Measurements from ENCODE around the gene CADM2.
"Not testable (repeated sequence)": the region's sequence is repeated elsewhere in the genome, so short reads cannot be mapped to it uniquely, and the experiment has no call there.

Gene CADM2

DNA sequence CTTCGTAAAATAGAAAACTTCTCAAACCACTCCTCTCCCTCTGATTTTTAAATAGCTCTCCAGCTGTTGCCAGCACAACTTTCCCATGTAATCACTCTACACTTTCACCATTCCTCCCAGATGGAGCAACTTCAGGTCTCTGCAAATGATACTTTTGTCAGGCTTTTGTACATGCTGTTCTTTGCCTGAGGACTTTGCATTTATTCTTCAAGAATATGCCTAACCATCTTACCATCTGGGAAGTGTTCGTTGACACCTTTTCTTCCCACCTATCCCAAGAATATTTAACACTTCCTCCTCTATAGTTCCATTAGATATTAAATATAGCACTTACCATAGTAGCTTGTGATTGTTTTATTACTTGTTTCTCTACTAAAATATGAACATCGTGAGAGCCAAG, 703.7 kb downstream of the CADM2 start:
- TF ChIP-seq POLR2AphosphoS5 (IDR thresholded peaks at IDR 0.05; ENCODE audit: low read depth, low read length) (no peak), POLR2A (IDR thresholded peaks at IDR 0.05; ENCODE audit: low read depth, low read length) (no peak), TAF1 (IDR thresholded peaks at IDR 0.05; ENCODE audit: borderline replicate concordance, low read depth, low read length) (no peak)
- no peak for DNase-seq (ENCODE audit: insufficient read length)
- FAIRE-seq, result no peak

DNA sequence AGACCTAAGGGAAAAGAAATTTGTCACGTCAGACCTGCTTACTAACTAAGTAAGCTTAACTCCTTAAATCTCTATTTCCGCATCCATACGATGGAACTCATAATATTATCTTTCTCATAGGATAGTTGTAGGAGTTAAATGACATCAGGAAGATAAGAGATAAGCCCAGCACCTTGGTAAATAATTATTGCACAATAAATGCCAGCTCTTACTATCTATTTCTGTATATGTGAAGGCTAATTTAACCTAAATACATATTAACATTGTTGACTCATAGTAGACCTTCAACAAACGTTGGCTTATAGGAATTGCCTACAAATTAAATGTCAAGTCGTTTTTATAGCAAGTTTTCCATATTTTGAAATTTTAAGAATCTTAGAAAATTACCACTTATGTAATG, 709.0 kb downstream of the CADM2 start:
- FAIRE-seq (no peak), DNase-seq (ENCODE audit: insufficient read length) (no peak)
- TF ChIP-seq TAF1 (IDR thresholded peaks at IDR 0.05; ENCODE audit: borderline replicate concordance, low read depth, low read length), result no peak
- no peak for TF ChIP-seq POLR2AphosphoS5 (IDR thresholded peaks at IDR 0.05; ENCODE audit: low read depth, low read length)
- TF ChIP-seq POLR2A (IDR thresholded peaks at IDR 0.05; ENCODE audit: low read depth, low read length), result no peak

DNA sequence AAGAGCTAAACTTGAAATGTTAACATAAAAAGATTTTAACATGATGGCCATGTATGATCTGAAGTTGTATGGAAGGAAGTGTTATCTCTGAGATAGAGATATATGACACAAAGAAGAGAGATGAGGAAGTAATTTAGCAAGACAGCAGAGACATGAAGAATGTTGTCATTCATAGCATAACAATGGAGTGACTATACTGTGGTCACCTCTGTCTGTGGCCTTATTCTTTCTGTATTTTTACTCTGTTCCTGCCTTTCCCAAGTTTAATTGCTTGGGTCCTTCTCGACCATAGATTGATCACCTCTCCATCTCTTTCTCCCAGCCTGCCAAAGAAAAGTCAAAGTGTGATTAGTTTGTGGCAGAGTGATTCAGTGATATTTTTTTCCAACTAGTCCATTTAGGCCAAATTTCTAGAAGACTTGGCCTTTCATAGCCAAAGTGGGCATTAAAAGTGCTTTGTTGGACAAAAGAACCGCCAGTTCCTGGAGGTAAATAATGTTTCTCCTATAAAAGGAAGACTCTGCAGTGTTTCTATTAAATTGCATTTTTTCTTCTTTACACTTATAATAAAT, 711.9 kb downstream of the CADM2 start:
- TF ChIP-seq TAF1 (IDR thresholded peaks at IDR 0.05; ENCODE audit: borderline replicate concordance, low read depth, low read length) (no peak), POLR2A (IDR thresholded peaks at IDR 0.05; ENCODE audit: low read depth, low read length) (no peak), POLR2AphosphoS5 (IDR thresholded peaks at IDR 0.05; ENCODE audit: low read depth, low read length) (no peak)
- FAIRE-seq (no peak), DNase-seq (ENCODE audit: insufficient read length) (no peak)

DNA sequence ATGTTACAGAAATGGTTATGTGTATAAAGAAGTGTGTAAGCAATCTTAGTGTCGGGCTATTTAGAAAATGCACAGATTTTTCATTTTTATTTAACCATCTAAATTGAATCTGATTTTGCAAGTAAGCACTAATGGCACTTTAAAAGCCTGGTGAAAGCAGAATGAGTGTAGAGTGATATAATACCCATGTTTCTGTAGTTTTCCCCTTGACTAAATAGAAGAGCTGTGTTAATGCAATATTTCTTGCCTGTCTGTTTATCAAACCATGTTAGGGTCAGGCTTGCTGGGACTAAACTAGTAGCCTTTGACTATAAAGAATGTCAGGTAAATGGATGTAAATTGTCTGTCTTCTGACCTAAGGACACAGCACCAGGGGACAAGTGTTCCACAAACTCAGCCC, 714.0 kb downstream of the CADM2 start:
- TF ChIP-seq TAF1 (IDR thresholded peaks at IDR 0.05; ENCODE audit: borderline replicate concordance, low read depth, low read length) (no peak), POLR2A (IDR thresholded peaks at IDR 0.05; ENCODE audit: low read depth, low read length) (no peak), POLR2AphosphoS5 (IDR thresholded peaks at IDR 0.05; ENCODE audit: low read depth, low read length) (no peak)
- FAIRE-seq (no peak), DNase-seq (ENCODE audit: insufficient read length) (no peak)

DNA sequence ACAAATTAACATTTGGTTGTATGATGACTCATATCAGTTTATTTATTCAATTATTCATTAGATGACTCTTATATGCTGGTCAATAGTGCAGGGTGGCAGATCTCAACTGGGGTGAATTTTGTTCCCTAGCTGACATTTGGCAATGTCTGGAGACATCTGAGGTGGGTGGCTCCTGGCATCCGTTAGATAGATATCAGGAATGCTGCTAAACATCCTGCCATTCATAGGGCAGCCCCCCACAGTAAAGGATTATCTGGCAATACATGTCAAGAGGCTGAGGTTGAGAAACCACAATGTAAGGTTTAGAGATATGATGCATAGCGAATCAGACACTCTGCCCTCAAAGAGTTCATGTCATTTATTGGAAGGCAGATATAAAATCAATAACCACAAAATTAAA, 719.9 kb downstream of the CADM2 start:
- FAIRE-seq, result no peak
- TF ChIP-seq POLR2A (IDR thresholded peaks at IDR 0.05; ENCODE audit: low read depth, low read length) (no peak), POLR2AphosphoS5 (IDR thresholded peaks at IDR 0.05; ENCODE audit: low read depth, low read length) (no peak), TAF1 (IDR thresholded peaks at IDR 0.05; ENCODE audit: borderline replicate concordance, low read depth, low read length) (no peak)
- no peak for DNase-seq (ENCODE audit: insufficient read length)

DNA sequence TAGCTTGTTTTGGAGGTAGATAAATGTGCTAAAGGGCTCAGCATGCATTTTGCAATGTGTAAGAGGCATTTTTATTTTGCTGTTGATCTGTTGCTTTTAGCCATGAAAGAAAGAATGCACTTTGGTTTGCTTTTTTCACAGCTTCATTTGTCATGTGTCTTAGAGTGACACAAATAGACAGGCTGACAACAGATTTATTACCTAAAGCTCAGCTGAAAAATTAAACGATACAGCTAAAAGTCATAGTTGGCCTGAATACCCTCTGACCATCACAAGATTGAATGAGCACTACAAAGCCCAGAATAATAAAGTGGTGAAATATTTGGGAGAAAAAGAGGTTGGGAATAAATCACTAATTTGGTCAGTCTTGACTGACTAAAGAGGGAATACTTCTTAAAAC, 723.1 kb downstream of the CADM2 start:
- FAIRE-seq (no peak), DNase-seq (ENCODE audit: insufficient read length) (no peak)
- TF ChIP-seq TAF1 (IDR thresholded peaks at IDR 0.05; ENCODE audit: borderline replicate concordance, low read depth, low read length), result no peak
- TF ChIP-seq POLR2AphosphoS5 (IDR thresholded peaks at IDR 0.05; ENCODE audit: low read depth, low read length), result no peak
- no peak for TF ChIP-seq POLR2A (IDR thresholded peaks at IDR 0.05; ENCODE audit: low read depth, low read length)

DNA sequence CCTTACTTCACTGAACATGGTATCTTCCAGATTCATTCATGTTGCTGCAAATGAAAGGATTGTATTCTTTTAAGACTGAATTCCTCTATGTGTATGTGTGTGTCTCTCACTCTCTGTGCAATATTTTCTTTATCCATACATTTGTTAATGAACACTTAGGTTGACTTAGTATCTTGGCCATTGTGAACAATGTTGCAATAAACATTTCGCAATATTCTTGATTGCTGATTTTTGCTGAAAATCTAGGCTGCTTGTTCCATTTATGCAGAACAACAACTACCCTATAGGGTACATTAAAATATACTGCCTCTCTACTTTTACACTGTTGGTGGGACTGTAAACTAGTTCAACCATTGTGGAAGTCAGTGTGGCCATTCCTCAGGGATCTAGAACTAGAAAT, 732.4 kb downstream of the CADM2 start:
- TF ChIP-seq POLR2A (IDR thresholded peaks at IDR 0.05; ENCODE audit: low read depth, low read length) (no peak), TAF1 (IDR thresholded peaks at IDR 0.05; ENCODE audit: borderline replicate concordance, low read depth, low read length) (no peak), POLR2AphosphoS5 (IDR thresholded peaks at IDR 0.05; ENCODE audit: low read depth, low read length) (no peak)
- FAIRE-seq, result no peak

DNA sequence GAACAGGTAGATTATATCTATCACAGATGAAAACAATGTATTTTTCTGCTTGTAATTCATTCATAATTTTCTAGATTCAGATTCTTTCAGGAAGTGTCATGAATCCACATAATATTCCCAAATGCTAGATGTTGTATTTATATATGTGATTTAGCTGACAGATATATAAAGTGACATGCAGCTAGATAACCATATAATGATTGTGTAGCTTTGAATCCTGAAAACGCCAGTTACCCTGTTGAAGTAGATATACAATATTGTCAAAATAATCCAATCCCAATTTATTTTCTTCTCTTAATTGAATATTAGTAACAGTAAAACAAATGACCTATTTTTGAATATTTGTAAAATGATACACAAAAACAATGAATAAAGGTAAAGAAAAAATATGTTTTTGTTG, 738.4 kb downstream of the CADM2 start:
- TF ChIP-seq POLR2AphosphoS5 (IDR thresholded peaks at IDR 0.05; ENCODE audit: low read depth, low read length), result no peak
- no peak for TF ChIP-seq POLR2A (IDR thresholded peaks at IDR 0.05; ENCODE audit: low read depth, low read length)
- TF ChIP-seq TAF1 (IDR thresholded peaks at IDR 0.05; ENCODE audit: borderline replicate concordance, low read depth, low read length), result no peak
- FAIRE-seq, result no peak
- DNase-seq (ENCODE audit: insufficient read length), result no peak

More for the DNA sequence above, 732.4 kb downstream of the CADM2 start:
- no peak for DNase-seq (ENCODE audit: insufficient read length)

DNA sequence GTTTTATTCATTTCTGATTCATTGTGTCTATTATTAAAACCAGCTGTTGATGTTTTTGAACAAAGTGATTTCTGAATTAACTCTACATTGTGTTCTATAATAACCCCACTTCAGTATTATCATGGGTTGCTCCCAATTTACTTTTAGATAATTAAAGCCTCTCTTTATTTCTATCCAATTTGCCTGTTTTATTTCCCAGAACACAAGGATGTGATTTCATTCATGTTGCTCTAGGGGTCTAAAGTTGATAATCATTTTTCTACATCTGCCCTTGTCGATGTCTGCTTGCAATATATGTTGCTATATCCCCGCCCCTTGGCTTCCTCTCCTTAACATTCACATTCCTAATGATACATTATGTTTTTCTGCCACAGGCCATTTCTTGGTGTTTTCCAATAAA, 747.3 kb downstream of the CADM2 start:
- DNase-seq (ENCODE audit: insufficient read length) (no peak), FAIRE-seq (no peak)
- TF ChIP-seq TAF1 (IDR thresholded peaks at IDR 0.05; ENCODE audit: borderline replicate concordance, low read depth, low read length) (no peak), POLR2AphosphoS5 (IDR thresholded peaks at IDR 0.05; ENCODE audit: low read depth, low read length) (no peak), POLR2A (IDR thresholded peaks at IDR 0.05; ENCODE audit: low read depth, low read length) (no peak)

DNA sequence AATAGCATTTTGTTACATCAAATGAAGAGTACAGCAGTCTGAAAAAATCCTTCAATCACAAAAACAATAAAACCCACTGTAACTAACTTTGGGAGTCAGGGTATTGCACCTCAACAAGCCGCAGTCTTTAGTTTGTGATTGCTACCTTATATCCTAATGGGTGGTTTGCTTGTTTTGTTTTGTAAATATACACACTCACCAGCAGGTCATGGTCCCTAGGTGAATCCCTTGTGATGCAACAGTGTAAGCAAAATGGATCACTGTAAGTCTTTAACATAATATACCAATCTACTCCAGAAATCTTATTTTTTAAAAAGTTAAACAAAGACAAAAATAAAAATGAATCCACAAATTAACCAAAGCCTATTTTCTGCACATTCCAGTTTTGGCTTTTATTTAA, 749.5 kb downstream of the CADM2 start:
- FAIRE-seq; DNase-seq (ENCODE audit: insufficient read length): not testable (repeated sequence)

DNA sequence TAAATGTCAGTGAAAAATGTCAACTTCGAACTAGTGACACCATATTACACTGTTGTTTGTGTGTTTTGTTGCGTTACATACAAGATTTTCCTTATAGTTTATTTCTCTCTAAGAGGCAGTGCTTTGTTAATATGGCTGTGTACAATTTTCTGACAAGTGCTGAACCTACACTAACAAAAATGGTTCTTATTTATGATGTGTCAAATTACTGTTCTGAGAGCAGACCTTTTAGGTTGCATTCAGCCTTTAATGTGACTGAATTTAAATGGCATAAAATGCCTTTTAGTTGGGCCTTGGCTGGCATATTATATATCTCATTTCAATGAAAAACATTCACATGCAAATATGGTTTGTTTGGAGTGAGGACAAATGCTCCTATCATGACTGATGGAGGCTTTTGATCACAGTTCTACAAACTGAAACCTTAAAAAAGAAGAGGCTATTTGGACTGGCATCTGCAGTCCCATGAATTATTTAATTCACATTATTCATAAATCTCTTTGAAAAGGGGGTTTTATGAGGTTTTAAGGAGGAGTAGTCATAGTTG, 750.6 kb downstream of the CADM2 start:
- no peak for FAIRE-seq

DNA sequence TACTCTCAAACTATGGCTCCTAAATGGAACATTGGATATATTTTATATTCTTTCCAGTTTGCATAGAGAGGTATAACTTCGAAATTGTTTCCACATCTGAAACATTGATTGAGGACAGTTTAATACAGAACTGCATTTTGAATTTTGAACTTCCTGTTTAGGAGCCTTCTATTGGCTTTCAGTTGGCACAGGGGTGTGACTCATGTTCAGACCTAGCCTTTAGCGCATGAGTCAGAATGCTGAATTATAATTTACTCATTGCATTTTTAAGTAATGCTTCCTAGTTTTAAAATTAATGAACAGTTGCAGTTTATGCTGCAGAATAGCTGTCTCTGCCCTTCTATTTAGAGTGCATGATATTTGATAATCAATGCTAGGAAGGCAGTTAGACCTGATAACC, 751.7 kb downstream of the CADM2 start:
- DNase-seq (ENCODE audit: insufficient read length), result no peak
- TF ChIP-seq POLR2AphosphoS5 (IDR thresholded peaks at IDR 0.05; ENCODE audit: low read depth, low read length), result no peak
- TF ChIP-seq POLR2A (IDR thresholded peaks at IDR 0.05; ENCODE audit: low read depth, low read length), result no peak
- TF ChIP-seq TAF1 (IDR thresholded peaks at IDR 0.05; ENCODE audit: borderline replicate concordance, low read depth, low read length), result no peak
- no peak for FAIRE-seq

More for the DNA sequence above, 750.6 kb downstream of the CADM2 start:
- TF ChIP-seq POLR2A (IDR thresholded peaks at IDR 0.05; ENCODE audit: low read depth, low read length), result no peak
- TF ChIP-seq TAF1 (IDR thresholded peaks at IDR 0.05; ENCODE audit: borderline replicate concordance, low read depth, low read length), result no peak
- TF ChIP-seq POLR2AphosphoS5 (IDR thresholded peaks at IDR 0.05; ENCODE audit: low read depth, low read length), result no peak
- no peak for DNase-seq (ENCODE audit: insufficient read length)

Measured in GM12892 (cell line).